ENCODE measurements around the gene PXMP2.

- TF ChIP-seq CTCF (IDR thresholded peaks at IDR 0.05; ENCODE audit: low read depth, low read length): no peak
- no peak for TF ChIP-seq EZH2phosphoT487 (IDR thresholded peaks at IDR 0.05; ENCODE audit: low read depth)
Measured at GRCh38 chr12:132689227-132689626, 1.8 kb downstream of the PXMP2 start.
